Right renal pelvis (tissue), 4 donors: ENCODE measurements around the gene IGSF8. TPM values are rescaled to one million over a fixed set of nuclear protein-coding genes. Genes with fewer than 3 reads are reported as not detected.

Experiments used
- DNase-seq, 4 donors: peaks; one replicate each; pipeline ENCODE4 v3.0.0-alpha.2; 2013; ENCODE audit warnings: low read depth in 4 of 4, low spot score in 3 of 4, missing footprints in 1 of 4
- polyA plus RNA-seq, 4 donors: library from polyadenylated mRNA; unstranded; fragments of 120-200 nt; gene quantifications; one replicate each; pipeline ENCODE4 v1.2.1, GENCODE V29; 2013; ENCODE audit not compliant: insufficient read length in 4 of 4

The IGSF8 gene
- polyA plus RNA-seq, 4 donors = 30.0 to 42.3 (median 31.4) TPM

DNA sequence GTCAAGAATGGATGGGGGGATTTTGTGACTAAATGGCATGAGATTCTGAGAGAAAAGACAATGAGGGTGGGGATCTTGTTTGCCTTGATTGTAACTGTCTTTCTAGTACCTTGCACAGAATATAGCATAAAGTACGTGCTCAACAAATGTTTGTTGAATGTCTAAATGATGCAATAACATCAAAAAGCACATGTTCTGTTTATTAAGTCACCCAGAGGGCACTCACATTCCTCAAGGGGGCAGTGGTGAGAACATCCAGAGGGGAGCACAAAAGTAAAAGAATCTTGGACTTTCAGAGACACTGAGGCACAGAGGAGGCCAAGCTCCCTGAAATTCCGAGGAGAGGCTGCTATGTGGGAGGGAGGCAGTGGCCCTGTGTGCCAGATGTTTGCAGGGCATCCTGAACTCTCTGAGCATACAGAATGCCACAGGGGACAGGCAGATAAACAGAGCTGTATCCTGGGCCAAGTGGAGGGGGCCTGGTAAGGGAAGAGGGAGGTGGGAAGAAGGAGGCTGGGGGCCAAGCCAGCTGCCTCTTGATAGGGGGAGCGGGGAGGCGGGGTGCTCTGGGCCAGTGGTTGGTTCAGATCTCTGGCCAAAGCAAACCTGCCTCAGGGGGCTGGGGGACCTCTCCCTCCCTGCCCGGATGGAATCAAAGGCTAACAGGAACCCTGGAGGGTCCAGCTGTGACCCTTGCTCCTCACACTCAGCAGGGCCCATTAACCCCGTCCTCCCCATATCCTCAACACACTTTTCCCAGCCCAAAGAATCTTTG is 10.7 kb upstream of the IGSF8 start:
- no peak for DNase-seq

DNA sequence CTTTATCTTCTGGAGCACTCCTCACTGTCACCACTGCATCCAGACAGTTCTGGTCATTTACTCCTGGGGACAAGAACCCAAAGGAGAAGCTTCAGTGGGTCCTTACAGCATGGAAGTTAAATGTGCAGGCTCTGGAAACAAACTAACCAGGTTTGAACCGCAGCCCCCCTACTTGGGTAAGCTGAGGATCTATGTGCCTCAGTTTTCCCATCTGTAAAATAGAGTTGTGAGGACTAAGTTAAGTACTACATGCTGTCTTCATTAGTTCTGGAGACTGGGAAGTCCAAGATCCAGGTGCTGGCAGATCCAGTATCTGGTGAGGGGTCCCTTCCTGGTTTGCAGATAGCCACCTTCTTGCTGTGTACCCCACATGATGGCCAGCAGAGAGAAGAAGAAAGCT is 9.1 kb upstream of the IGSF8 start:
- no peak for DNase-seq

DNA sequence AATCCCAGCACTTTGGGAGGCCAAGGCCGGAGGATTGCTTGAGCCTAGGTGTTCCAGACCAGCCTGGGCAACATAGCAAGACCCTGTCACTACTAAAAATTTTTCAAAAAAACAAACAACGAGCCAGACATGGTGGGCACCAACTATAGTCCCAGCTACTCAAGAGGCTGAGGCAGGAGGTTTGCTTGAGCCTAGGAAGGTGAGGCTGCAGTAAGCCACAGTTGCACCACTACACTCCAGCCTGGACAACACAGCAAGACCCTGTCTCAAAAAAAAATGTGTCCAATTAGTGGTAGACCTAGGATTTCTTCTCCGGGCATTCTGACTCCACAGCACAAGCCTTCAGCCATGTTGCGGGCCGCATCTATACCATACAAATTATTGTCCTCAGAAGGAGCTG is 6.7 kb upstream of the IGSF8 start:
- no peak for DNase-seq

DNA sequence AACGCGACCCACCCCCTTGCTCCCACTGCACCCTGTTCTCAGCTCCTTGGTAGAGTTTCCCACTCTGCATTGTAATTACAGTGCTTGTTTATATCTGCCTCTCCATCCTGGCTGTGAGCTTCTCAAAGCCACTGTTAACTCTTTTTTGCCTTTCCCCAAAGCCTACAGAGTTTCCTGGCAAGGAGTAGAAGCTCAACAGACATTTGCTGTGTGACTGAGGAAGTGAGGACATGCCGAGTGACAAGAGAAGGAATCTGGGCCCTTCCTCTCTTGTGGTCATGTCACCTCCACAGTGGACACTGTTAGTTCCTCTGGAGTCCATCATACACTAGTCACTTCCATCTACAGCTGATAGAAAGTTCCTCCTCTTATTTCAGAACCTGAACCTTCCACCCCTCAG is 6.1 kb upstream of the IGSF8 start:
- no peak for DNase-seq

DNA sequence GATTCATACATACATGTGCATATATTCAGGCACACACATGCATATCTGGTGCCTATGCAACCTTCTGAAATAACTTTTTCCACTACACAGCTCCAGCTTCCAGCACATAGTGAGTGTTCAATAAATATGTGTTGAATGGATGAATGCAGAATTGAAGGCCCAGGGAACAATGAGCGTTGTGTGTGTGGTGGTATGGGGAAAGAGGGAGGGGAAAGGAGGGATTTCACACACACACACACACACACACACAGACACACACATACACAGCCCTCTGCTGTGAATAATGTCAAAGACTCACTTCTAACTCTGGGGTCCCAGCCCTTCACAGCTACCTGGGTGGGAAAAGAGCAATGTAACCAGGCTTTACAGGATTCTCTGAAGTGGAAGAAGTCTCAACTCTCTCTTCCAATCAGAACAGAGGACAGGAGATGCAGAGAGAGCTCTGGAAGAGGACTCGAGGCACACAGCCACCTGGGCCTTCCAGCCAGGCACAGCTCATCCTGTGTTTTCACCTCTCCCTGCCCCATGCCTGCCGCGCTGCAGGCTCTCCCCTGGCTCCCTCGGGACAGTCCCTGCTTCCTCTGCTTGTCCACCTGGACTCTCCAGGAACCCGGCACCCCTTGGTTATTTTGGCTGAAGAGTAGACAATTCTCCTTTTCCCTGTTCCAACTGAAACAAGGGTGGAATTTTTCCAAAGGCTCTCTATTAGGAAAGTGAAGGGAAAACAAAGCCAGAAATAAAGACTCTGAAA is 5.4 kb upstream of the IGSF8 start:
- DNase-seq = no peak

DNA sequence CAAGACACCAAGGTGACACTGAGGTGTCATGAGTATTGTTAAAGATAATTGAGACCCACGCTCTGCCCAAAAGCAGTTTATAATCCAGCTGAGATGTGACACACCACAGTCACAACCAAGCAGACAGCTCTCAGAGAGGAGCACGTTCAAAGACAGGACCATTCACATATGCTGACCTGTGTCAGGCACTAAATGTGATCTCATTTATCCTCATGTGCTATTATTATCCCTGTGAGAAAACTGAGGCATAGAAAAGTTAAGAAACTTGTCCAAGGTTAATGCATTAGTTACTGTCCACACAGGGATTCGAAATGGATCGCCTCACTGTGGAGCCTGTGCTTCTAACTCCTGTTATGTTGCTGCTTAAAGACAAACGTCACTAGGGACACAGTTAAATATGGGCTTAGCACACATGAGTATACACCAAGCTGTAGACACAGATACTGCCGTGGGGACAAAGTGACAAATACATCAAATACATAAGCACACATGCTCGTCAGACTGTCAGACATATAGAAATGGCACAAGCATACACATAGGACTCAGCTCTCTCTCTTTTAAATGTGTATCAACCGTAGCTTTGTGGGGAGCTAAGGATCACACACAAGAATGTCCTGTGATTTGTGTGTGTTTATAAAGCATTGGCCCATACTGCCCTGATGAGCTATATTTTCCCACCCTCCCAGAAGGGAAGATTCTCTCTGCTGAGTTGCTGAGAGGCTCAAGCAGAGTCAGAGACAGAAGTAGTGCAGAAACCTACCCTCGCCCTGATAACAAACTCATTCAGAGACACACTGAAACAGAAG is 3.5 kb upstream of the IGSF8 start:
- no peak for DNase-seq

DNA sequence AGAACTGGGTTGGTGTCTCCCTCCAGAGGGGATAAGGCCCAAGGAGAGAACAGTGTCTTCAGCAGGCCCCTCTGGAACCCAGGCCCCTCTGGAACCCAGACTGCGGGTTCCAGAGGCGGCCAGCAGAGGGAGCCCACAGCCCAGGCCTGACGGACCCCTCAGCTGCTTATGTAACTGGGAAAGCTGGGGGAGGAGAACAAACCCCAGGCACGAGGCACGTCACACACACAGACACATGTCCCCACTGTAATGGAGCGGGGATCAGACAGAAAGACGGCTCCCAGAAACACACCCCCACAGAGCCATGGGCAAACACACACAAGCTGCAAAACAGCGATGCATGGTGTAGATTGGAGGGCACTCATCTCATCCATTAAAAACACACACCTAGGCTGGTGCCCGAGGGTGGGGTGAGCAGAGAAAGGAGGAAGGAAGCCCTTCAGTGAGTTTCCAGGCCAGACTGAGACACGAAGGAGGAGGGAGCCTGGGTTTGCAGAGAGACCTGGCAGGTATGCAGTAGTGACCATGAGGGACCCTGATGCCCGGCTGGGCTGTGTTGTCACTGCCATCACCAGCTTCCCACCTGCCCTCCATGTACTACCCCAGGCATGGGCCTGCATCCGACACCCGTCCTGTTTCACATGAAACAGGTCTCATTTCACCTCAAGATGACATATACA is 2.8 kb upstream of the IGSF8 start:
- peak in 3 of 4 donors; percentile 72 to 76 (median 74) for DNase-seq

DNA sequence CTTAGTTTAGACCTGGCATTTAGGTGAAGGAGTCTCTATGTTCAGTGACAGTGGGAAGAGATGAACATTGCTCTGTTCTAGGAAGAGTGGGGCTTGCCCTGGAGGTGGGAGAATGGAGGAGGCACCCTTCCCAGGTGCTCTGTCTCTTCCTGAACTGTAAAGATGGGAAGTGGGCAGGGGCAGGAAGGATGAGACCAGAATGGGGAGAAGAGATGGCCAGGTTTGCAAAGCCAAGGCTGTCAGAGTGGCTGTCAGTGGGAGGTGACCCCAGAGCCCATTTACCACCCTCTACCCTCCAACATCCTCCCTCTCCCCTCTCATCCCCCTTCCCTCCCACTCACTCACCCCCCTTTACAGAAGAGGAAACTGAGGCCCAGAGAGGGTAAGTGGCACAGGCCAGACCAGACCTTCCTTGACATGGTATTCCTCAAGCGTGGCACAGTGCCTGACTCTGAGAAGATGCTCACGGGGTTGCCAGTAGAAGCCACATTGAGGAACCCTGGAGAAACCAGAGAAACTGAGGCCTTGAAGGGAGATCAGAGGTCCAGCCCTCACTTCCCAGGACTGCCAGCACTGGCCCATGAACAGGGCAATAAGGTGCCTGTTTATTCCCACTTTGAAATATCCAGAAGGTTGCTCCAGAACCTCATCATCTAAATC is 1.4 kb upstream of the IGSF8 start:
- no peak for DNase-seq

DNA sequence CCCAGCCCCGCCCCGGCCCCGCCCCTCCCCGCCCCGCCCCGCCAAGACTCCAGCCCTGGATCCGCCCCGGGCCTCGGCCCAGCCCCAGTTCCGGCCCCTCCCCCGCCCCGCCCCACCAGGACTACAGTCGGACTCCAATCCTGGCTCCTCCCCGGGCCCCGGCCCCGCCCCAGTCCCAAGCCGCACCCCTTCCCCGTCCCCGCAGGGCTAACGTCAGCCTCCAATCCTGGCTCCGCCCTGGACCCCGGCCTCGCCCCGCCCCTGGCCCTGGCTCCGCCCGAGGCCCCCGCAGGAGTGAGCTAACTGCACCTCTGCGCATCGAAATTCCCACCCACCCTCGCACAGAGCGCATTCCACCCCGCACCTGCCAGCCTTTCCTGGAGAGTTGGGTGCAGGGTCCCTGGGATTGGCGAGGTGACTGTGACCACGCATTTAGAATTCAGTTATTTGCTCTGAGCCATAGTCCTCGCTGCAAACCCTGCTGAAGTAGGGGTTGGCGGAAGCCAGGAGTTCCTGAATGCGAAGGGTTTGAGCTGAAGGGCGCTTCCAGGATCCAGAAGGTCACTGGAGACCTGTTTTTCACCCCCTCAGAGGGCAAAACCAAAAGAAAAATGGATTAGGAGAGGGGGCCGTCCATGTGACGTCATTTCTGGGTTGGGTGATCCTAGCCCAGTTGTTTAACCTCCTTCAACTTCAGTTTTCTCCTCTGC is 588 bp upstream of the IGSF8 start:
- peak; percentile 84 to 92 (median 89) for DNase-seq

DNA sequence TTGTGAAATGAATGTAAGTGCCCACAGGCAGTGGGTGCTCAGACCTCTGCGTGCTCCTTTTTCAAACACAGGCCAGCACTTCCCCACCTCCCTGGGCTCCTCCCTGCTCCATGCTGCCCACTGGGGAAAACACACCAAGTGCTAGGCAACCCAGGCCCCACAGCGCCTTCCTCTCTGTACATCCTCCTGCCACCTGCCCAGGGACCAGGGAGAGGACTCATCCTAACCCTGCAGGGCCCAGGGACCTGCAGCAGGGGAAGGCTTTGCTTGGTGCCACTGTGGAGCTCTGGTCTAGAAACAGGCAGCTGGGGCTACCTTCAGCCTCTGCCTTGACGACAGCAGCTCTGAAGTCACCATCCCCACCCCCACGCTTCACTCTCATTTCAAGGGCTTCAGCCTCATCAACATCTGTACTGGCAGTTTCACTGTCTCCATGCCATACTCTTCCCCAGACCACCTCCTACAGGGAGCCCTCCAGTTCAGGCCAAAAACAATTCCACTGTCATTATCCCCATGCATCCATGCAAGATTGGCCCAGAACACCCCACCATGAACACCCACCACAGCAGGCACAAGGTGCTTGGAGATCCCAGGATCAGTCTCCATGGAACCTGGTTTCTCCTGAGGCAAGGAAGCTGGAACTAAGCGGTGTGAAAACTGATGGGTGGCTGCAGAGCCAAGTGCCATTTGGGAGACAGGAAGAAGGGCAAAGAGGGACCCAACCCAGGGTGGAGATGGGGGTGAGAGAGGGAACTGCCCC is 1.1 kb downstream of the IGSF8 start:
- DNase-seq = no peak

DNA sequence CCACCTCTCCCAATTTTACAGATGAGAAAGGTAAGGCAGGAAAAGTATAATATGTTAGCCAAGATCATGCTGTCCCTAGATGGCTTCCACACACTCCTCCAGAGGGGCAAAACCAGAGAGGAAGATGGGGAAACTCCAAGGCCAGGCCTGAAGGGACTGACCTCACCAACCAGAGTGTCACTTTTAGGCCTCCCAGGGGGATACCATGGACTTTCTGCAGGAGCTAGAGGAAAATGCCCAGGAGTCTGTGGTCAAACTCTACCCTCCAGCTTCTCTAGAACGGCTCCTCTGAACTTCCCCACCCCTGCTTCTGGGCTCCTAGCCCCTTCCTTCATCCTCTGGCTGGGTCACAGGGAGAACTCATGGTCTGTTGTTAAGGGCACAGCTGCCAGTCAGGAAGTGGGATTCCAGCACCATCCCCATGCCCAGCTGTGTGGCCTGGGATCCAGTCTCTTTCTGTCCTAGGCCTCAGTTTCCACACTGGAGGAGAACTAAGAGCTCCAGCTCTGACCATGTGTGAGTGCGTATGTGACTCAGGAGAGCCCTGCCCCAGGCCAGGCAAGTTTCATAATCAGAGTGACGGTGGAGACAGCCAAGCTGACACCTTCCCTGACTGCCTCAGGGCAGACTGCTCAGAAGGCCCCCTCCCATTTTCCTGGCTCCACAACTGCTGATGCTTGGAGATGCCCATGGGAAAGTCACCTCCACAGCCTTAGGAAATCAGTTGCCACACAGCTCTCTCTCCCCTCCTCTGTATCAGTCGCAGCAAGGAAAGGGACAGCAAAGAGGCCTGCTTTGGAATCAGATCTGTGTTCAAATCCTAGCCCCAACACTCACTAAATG is 1.9 kb downstream of the IGSF8 start:
- DNase-seq = no peak

DNA sequence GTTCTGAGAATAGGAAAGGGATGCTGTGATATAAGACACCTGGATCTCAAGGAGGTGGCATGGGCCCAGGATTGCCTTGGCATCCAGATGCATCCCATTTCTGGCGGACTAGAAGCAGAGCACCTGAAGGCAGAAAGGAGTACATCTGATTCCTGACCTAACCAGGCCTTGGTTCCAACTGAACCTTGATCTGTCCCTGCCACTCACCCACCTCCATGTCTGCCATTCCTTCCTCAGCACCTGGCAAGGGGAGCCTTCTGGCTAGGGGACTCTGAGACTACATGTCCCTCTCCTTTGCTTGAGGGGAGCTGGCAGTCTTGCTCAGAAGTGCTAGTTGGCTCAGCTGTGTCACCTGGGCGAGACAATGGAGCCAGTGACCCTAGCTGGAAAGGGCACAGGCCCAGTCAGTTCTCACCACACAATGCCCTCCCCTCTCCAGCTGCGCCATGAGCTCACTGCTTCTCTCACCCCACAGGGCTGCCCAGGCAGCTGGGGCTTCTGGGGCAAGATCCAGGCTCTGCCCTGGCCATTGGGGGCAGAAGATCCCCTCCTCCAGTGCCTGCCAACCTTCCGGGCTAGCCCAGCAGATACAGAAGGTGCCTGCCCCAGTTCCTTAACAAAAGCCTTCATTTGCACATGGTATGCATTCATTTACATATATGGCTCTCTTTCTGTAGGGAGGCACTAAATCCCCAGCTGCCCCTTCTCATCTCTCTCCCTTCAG is 2.9 kb downstream of the IGSF8 start:
- no peak for DNase-seq

DNA sequence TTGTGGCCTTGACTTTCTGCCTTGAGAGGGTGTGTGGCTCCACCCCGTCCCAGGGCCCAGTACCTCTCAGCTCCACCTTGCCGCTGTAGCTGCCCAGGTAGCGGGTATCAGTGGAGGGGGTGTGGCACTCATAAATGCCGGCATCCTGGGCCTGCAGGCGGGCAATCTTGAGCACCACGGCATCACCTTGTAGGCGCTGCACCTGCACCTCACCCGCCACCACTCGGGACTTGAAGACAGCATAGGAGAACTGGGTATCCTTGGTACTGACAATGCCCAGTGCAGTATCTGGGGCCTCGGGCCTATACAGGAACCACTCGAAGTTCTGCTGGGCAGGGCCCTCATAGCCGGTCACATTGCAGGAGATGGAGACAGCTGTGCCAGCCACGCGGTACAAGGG is 3.6 kb downstream of the IGSF8 start:
- DNase-seq = no peak

DNA sequence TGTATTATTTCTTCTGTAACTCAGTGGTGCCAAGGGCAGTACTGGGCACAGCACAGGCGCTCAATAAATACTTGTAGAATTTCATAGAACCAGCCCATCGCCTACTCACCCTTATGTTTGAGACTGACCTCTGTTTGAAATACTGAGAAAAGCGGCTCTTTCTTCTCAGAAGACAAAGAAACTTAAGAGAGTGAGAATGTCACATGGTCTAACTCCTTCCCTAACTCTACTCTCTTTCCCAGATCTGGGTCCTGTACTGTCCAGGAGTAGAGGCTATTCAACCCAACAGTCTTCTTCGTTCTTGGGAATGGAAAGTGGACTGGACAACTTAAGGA is 4.2 kb downstream of the IGSF8 start:
- no peak for DNase-seq

DNA sequence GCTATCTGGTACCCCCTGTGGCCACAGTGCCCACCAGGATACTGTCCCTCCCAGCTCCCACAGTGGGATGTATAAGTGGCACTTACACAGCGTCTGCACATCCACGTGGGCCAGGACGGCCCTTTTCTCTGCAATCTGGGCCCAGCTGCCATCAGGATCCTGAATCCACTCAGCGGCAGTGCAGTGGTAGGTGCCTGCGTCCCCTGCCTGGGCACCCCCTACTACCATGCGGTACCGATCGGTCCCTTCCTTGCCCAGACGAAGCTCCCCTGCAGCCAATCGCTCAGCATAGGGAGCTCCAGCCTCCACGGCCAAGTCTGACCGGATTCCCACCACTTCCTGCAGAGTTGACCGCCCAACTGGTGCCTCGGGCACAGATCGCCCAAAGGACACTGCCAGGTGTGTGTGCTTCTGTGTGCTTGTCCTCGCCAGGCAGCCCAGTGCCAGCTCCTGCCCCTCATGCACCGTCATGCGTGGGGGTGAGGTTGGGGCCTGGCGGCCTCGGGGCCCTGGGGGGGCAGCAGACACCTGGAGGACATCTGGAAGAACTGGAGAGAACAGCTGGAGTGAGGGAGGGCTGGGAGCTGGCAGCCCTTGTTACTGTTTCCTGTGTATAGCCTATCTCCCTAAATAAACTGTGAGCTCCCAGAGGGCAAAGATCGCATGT is 4.7 kb downstream of the IGSF8 start:
- DNase-seq = no peak

DNA sequence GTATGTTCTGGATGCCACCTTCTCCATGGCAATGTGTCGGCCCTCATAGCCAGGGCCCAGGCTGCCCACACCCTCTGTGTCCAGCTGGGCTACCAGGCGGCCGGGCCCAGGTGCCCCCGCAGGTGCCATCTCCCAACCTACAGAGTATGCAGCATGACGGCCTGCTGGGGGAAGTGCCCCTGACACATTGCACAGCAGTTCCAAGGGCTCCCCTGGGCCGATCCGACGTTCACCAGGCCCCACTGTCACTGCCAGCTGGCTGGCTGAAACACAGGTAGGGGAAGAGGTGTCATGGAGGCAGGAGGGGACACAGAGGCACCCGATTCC is 5.4 kb downstream of the IGSF8 start:
- DNase-seq = no peak
